Inflammatory macrophage treated with lipopolysaccharide for 1 hour (primary cell): ENCODE data around the gene DDX47.

Experiments used
- DNase-seq, 2 donors: peaks; one replicate each; pipeline ENCODE4 v3.0.0-alpha.2; 2020 to 2022

The DDX47 gene

DNA sequence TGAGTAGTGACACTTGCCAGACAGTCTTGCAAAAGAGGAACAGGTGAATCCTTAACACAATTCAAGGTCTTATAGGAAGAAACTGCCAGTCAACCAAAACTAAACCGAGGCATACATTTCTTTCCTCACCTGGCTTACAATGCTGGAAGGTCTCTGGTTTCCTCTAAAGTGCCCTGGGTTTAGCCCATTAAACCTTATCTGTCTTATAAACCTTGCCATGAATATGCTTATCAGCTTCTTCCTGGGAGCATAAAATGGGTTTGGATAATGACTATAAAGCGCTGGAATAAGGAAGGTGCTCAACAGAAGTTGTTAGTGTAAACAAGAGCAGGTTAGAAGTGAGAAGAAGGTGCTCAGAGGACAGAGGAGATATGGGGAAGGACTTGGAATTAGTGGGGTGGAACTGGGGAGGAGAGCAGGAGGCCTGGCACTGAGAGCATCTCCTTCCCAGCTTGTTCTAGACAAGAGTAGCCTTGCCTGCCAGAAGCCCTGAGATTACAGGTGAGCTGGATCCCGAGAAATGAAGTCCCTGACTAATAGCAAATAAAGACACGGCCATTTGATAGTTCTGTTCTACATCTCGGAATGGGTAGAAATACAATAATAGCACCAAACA is 64.1 kb downstream of the DDX47 start:
- DNase-seq: no peak

- no peak for DNase-seq
Measured at GRCh38 chr12:12877781-12878455, 64.8 kb downstream of the DDX47 start.
